Gastroesophageal sphincter (tissue), 3 donors: Measurements from ENCODE around the gene CEMIP2.

Experiments used
- EP300 ChIP-seq: sonication (generic); formaldehyde crosslinking; IDR thresholded peaks from one replicate; pipeline ENCODE4 v1.6.1; 2017; ENCODE audit warnings: antibody characterized with exemption, mild to moderate bottlenecking
- POLR2A ChIP-seq, 2 donors: fragments of 450-650 bp; IDR thresholded peaks; one replicate each; pipeline ENCODE4 v1.6.1; 2017; ENCODE audit warnings: antibody characterized with exemption in 2 of 2, mild to moderate bottlenecking in 2 of 2, moderate library complexity in 1 of 2
- POLR2AphosphoS5 ChIP-seq: sonication (generic); formaldehyde crosslinking; IDR thresholded peaks from one replicate; pipeline ENCODE4 v1.6.1; 2017; ENCODE audit warnings: antibody characterized with exemption
- TF ChIP-seq, protein P1 (sequence below), 4 experiments: fragments of 200-600 bp in 2 of 4; fragments of 450-650 bp in 2 of 4; sonication (generic) in 1 of 4; IDR thresholded peaks; one replicate each; pipeline ENCODE4 v1.5.1; 2017 to 2019; ENCODE audit warnings: antibody characterized with exemption in 4 of 4, mild to moderate bottlenecking in 2 of 4, moderate library complexity in 2 of 4

DNA sequence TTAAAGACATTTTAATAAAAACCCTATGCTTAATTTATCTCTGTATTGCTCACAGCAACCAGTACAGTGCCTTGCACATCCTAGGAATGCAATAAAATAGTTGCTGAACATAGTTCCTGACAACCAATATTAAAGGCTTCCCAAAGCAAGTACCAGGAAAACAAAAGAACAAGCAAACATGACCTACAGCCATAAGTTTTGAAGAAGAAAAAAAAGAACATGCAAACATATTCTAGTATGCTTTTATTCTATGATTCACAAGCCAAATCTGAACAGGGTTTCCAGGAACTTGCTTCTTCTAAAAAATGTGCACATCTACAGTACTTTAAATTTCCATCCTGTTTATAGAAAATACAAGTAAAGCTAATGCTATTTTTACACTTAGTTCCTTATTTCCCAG lies 4.5 kb downstream of the CEMIP2 start:
- TF ChIP-seq, protein P1, sequence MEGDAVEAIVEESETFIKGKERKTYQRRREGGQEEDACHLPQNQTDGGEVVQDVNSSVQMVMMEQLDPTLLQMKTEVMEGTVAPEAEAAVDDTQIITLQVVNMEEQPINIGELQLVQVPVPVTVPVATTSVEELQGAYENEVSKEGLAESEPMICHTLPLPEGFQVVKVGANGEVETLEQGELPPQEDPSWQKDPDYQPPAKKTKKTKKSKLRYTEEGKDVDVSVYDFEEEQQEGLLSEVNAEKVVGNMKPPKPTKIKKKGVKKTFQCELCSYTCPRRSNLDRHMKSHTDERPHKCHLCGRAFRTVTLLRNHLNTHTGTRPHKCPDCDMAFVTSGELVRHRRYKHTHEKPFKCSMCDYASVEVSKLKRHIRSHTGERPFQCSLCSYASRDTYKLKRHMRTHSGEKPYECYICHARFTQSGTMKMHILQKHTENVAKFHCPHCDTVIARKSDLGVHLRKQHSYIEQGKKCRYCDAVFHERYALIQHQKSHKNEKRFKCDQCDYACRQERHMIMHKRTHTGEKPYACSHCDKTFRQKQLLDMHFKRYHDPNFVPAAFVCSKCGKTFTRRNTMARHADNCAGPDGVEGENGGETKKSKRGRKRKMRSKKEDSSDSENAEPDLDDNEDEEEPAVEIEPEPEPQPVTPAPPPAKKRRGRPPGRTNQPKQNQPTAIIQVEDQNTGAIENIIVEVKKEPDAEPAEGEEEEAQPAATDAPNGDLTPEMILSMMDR (IDR thresholded peaks at IDR 0.05), result no peak
- TF ChIP-seq POLR2A (IDR thresholded peaks at IDR 0.05) (no peak), POLR2AphosphoS5 (no peak), EP300 (no peak)
